PC-3 (cell line): ENCODE measurements around the gene ZNF366. TPM values are rescaled to one million over a fixed set of nuclear protein-coding genes. Genes with fewer than 3 reads are reported as not detected.

ENCODE experiments used
- ATAC-seq: fragments of 200-7000 bp; cut with Tn5 transposase; 2 replicates; pipeline ENCODE4 v1.9.1; 2020; ENCODE audit warnings: mild to moderate bottlenecking, moderate library complexity
- BruUV-seq: library from RNA; stranded (reverse); fragments of 400-500 nt; replicated peaks from 2 replicates; lab custom pipeline; 2021; lab: Mats Ljungman, UMichigan
- CTCF ChIA-PET: fragments of 300-600 bp; sonication (Branson Sonifier 250); formaldehyde crosslinking; loops from one replicate; lab custom pipeline; 2022; ENCODE audit warnings: antibody characterized with exemption; lab: Charles Lee
- POLR2A ChIA-PET: fragments of 300-600 bp; sonication (Branson Sonifier 250); formaldehyde crosslinking; loops from one replicate; lab custom pipeline; 2022; ENCODE audit warnings: antibody characterized with exemption; ENCODE audit not compliant: unreplicated experiment; lab: Charles Lee
- DNase-seq: peaks from one replicate; pipeline ENCODE4 v3.0.0-alpha.2; 2015
- H2AFZ ChIP-seq: fragments of 300-600 bp; sonication (generic); 2 replicates; pipeline ENCODE4 v1.6.0; 2016; ENCODE audit warnings: antibody characterized with exemption, low read length
- H3F3A ChIP-seq: fragments of 300-600 bp; sonication (generic); one replicate; pipeline ENCODE4 v1.6.0; 2017; ENCODE audit warnings: antibody characterized with exemption, low read length, control low read depth, mild to moderate bottlenecking; ENCODE audit not compliant: unreplicated experiment
- H3K27ac ChIP-seq: fragments of 300-600 bp; sonication (generic); 2 replicates; pipeline ENCODE4 v1.5.1; 2016; ENCODE audit warnings: mild to moderate bottlenecking, low read length
- H3K27me3 ChIP-seq: fragments of 300-600 bp; sonication (generic); 2 replicates; pipeline ENCODE4 v1.6.1; 2016; ENCODE audit warnings: low read length, mixed read lengths
- H3K36me3 ChIP-seq: fragments of 300-600 bp; sonication (generic); 2 replicates; pipeline ENCODE4 v1.6.1; 2016; ENCODE audit warnings: low read depth, mixed run types, low read length, mixed read lengths
- H3K4me1 ChIP-seq: fragments of 300-600 bp; sonication (generic); 2 replicates; pipeline ENCODE4 v1.5.1; 2016; ENCODE audit warnings: low read length; ENCODE audit not compliant: insufficient read depth
- H3K4me2 ChIP-seq: fragments of 300-600 bp; sonication (generic); 2 replicates; pipeline ENCODE4 v1.6.0; 2016; ENCODE audit warnings: low read length
- H3K4me3 ChIP-seq: fragments of 300-600 bp; sonication (generic); 2 replicates; pipeline ENCODE4 v1.5.1; 2016; ENCODE audit warnings: mild to moderate bottlenecking, low read length, mixed read lengths
- H3K79me2 ChIP-seq: fragments of 300-600 bp; sonication (generic); 2 replicates; pipeline ENCODE4 v1.6.1; 2017; ENCODE audit warnings: low read length, mixed read lengths
- H3K9ac ChIP-seq: fragments of 300-600 bp; sonication (generic); 2 replicates; pipeline ENCODE4 v1.6.0; 2016; ENCODE audit warnings: mild to moderate bottlenecking, low read length
- H3K9me2 ChIP-seq: fragments of 300-600 bp; sonication (generic); replicated peaks from 2 replicates; pipeline ENCODE4 v1.6.1; 2016; ENCODE audit warnings: mixed run types, low read length, mixed read lengths
- H3K9me3 ChIP-seq: fragments of 300-600 bp; sonication (generic); 2 replicates; pipeline ENCODE4 v1.6.1; 2016; ENCODE audit warnings: low read length, mixed read lengths
- H4K20me1 ChIP-seq: fragments of 300-600 bp; sonication (generic); 2 replicates; pipeline ENCODE4 v1.6.1; 2016; ENCODE audit warnings: low read length, mixed read lengths
- EZH2 ChIP-seq: fragments of 300-600 bp; sonication (generic); IDR thresholded peaks from one replicate; pipeline ENCODE4 v1.6.1; 2017; ENCODE audit warnings: antibody characterized with exemption, mild to moderate bottlenecking, low read length; ENCODE audit not compliant: unreplicated experiment
- EZH2phosphoT487 ChIP-seq: fragments of 300-600 bp; sonication (generic); IDR thresholded peaks from 2 replicates; pipeline ENCODE4 v1.6.1; 2018; ENCODE audit warnings: mild to moderate bottlenecking, antibody characterized with exemption, low read length, borderline replicate concordance
- intact Hi-C: fragments of 100-400 bp; cut with micrococcal nuclease; formaldehyde crosslinking; loops from 2 replicates; pipeline ENCODE4 v1.9.0; 2023
- total RNA-seq: library from RNA; depleted of rRNA; stranded (reverse); fragments of >200 nt; gene quantifications from 2 replicates; pipeline ENCODE4 v1.2.3, GENCODE V29; 2014
- TF ChIP-seq, protein P1 (sequence below): fragments of 300-600 bp; sonication (generic); conservative IDR thresholded peaks from 2 replicates; pipeline ENCODE4 v1.5.1; 2017; ENCODE audit warnings: antibody characterized with exemption, low read depth, mild to moderate bottlenecking, low read length

ZNF366 gene
- total RNA-seq, 1 experiment from 2014 or later, result not detected

- TF ChIP-seq EZH2, result no peak
- TF ChIP-seq, protein P1, sequence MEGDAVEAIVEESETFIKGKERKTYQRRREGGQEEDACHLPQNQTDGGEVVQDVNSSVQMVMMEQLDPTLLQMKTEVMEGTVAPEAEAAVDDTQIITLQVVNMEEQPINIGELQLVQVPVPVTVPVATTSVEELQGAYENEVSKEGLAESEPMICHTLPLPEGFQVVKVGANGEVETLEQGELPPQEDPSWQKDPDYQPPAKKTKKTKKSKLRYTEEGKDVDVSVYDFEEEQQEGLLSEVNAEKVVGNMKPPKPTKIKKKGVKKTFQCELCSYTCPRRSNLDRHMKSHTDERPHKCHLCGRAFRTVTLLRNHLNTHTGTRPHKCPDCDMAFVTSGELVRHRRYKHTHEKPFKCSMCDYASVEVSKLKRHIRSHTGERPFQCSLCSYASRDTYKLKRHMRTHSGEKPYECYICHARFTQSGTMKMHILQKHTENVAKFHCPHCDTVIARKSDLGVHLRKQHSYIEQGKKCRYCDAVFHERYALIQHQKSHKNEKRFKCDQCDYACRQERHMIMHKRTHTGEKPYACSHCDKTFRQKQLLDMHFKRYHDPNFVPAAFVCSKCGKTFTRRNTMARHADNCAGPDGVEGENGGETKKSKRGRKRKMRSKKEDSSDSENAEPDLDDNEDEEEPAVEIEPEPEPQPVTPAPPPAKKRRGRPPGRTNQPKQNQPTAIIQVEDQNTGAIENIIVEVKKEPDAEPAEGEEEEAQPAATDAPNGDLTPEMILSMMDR, result no peak
- no peak for TF ChIP-seq EZH2phosphoT487
- ChIA-PET POLR2A (no interaction called here), CTCF (no interaction called here)
- H3K9ac ChIP-seq, result no peak overlapping the region
- ATAC-seq (no peak), DNase-seq (no peak)
- H3F3A ChIP-seq, result no peaks in the 10 kb centered on the region
- H3K9me3 ChIP-seq, result no peaks in the 10 kb centered on the region
- no peaks in the 10 kb centered on the region for H3K79me2 ChIP-seq
- peaks cover 27% of the 10 kb centered on the region for H3K4me1 ChIP-seq
- H2AFZ ChIP-seq, result no peak overlapping the region
- H3K4me3 ChIP-seq, result no peak overlapping the region
- H3K27ac ChIP-seq, result no peak overlapping the region
- no peak overlapping the region for H3K4me2 ChIP-seq
- no peaks in the 10 kb centered on the region for H3K9me2 ChIP-seq
- intact Hi-C loops, result no loop called here
- BruUV-seq, result no TSS peak
- H3K27me3 ChIP-seq, result no peaks in the 10 kb centered on the region
- no peaks in the 10 kb centered on the region for H4K20me1 ChIP-seq
- H3K36me3 ChIP-seq, result no peaks in the 10 kb centered on the region
Observed at GRCh38 chr5:72476275-72476674, 30.9 kb downstream of the ZNF366 start.

DNA sequence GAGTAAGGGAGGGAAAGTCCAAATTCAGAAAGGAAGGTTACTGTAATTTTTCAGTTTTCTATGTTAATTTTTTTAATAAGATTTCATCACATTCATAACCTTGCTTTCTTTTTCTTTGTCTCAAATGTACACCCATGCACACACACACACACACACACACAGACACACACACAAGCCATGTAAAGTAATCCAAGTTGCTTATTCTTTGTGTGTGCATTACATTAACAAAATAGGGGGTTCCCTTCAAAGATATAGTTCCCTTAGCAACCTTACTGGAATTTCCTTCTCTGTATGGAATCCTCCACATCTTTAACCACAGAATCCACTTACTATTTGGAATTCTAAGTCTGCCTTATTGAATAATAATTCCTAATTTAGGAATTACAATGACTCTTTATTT is 32.7 kb downstream of the ZNF366 start:
- Histone ChIP-seq H3K4me2 (no peak overlapping the region), H2AFZ (no peak overlapping the region), H3K27ac (no peak overlapping the region), H3K36me3 (no peaks in the 10 kb centered on the region), H3F3A (no peaks in the 10 kb centered on the region), H3K9me3 (no peaks in the 10 kb centered on the region), H3K79me2 (no peaks in the 10 kb centered on the region), H3K4me1 (peaks cover 40% of the 10 kb centered on the region), H3K4me3 (no peak overlapping the region), H3K9me2 (no peaks in the 10 kb centered on the region), H3K27me3 (no peaks in the 10 kb centered on the region), H3K9ac (no peak overlapping the region), H4K20me1 (no peaks in the 10 kb centered on the region)
- intact Hi-C loops, result no loop called here
- ChIA-PET POLR2A (no interaction called here), CTCF (no interaction called here)
- DNase-seq, result no peak
- no TSS peak for BruUV-seq
- ATAC-seq, result no peak
- TF ChIP-seq, protein P1, result no peak
- TF ChIP-seq EZH2phosphoT487 (no peak), EZH2 (no peak)

GRCh38 chr5:72474046-72474500 is 33.1 kb downstream of the ZNF366 start:
- H3K27me3 ChIP-seq, result no peaks in the 10 kb centered on the region
- no peaks in the 10 kb centered on the region for H3K36me3 ChIP-seq
- DNase-seq (no peak), ATAC-seq (no peak)
- no peaks in the 10 kb centered on the region for H3F3A ChIP-seq
- no peak overlapping the region for H2AFZ ChIP-seq
- H3K4me3 ChIP-seq, result no peak overlapping the region
- peaks cover 40% of the 10 kb centered on the region for H3K4me1 ChIP-seq
- H3K9me3 ChIP-seq, result no peaks in the 10 kb centered on the region
- no peak overlapping the region for H3K27ac ChIP-seq
- TF ChIP-seq EZH2phosphoT487 (no peak), EZH2 (no peak)
- ChIA-PET CTCF (no interaction called here), POLR2A (no interaction called here)
- no peak overlapping the region for H3K9ac ChIP-seq
- H3K79me2 ChIP-seq, result no peaks in the 10 kb centered on the region
- no peaks in the 10 kb centered on the region for H3K9me2 ChIP-seq
- no peak overlapping the region for H3K4me2 ChIP-seq
- intact Hi-C loops, result no loop called here
- no peaks in the 10 kb centered on the region for H4K20me1 ChIP-seq
- no TSS peak for BruUV-seq
